RWPE1 (cell line): Measurements from ENCODE around the gene DLG3.

ENCODE experiments used
- CTCF ChIA-PET: fragments of 350-600 bp; sonication (Branson Sonifier 250); formaldehyde crosslinking; extraction: SDS; loops from one replicate; lab custom pipeline; 2021; lab: Yijun Ruan, JAX
- POLR2A ChIA-PET: fragments of 400-600 bp; formaldehyde crosslinking; extraction: SDS; loops from one replicate; lab custom pipeline; 2020; ENCODE audit warnings: antibody characterized with exemption; ENCODE audit not compliant: low non-redundant PET; lab: Yijun Ruan, JAX
- DNase-seq: peaks from one replicate; pipeline ENCODE4 v3.0.0; 2012; ENCODE audit warnings: low spot score
- H3K27ac ChIP-seq: fragments of 450-650 bp; 2 replicates; pipeline ENCODE4 v1.5.1; 2017
- CTCF ChIP-seq: fragments of 450-650 bp; conservative IDR thresholded peaks from 2 replicates; pipeline ENCODE4 v1.5.1; 2017; ENCODE audit warnings: low read depth, mild to moderate bottlenecking

DLG3 gene

GRCh38 chrX:70429759-70430158, 14.9 kb upstream of the DLG3 start:
- CTCF ChIA-PET, result interaction anchor here (0.5 kb wide), 1 partner anchor 196 kb away, joined by 4 read pairs; the partner anchor contains the start of gene AWAT1
- no peak for TF ChIP-seq CTCF
- no peak for DNase-seq
- H3K27ac ChIP-seq, result no peak overlapping the region
- POLR2A ChIA-PET, result no interaction called here

DNA sequence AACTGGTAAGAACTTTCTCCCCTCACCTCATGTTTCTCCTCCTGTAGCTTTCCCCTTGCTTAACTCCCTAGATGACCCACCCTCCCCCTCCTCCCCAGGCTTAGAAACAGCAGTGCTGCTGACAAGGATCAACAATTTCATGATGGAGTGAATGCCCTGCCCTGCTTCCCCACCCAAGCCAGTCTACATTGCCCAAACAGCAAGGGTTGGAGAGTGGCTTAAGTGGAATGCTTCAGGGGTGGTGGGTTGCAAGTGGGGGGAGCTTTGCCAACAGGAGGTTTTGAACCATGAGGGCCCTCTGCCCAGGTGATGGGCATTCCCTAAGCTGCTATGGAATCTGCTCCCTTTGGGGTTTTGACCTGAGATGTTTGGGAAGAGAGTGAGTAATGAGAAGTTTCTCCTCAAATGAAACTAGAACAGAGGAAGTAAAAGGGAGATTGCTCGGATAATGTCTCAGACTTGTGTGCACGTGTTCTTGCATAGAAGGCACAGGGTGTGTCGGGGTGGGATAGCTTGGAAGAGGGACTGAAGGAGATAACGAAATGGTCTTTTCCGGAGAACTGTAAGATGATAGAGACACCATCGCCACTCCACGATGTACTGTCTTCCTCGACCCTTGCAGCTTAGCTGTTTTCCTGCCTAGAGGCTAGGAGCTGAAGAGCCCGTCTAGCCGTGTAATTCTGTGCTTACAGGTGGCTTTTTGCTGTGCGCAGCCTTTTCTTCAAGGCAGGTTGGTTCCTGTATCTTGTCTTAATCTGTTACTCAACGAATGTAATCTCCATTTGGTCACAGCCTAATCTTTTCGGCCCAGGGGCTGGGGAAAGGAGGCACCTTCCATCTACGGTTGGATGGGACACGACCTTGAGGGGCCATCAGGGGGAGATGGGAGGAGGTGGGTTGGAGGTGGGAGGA, 11.4 kb upstream of the DLG3 start:
- CTCF ChIA-PET, result interaction anchor here (0.5 to 1.3 kb wide), 4 partner anchors 19 to 226 kb away, joined by 3 to 7 read pairs (median 4); no protein-coding TSS in a partner anchor

DNA sequence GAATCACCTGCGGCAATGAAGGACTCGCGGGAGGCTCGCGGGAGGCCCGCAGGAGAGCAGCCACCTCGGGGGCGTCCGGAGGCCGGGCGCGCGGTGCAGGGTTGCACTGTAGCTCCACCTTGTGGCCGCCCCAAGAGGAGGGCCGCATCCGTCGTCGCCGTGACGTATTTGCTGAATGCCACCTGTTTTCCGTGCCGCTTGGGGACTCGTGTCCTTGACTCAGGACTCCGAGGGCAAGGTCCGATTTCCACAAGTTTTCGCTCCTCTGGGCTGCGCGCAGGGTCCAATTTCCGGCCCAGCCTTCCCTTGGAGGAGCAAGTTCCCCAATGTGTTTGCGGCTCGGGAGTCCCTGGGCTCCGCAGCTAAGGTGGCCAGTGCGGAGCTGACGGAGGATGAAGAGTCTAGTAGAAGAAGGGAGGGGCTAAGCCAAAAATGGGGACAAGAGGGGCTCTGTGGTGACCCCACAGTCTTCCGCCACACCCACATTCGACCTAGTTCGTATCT, 10.7 kb upstream of the DLG3 start:
- H3K27ac ChIP-seq, result peak overlapping the region; percentile 73
- DNase-seq, result no peak
- TF ChIP-seq CTCF, result peak; percentile 64
- ChIA-PET CTCF (interaction anchor here (0.5 to 1.3 kb wide), 5 partner anchors 19 to 225 kb away, joined by 3 to 7 read pairs (median 3); no protein-coding TSS in a partner anchor), POLR2A (no interaction called here)

More for the DNA sequence above, 11.4 kb upstream of the DLG3 start:
- no peak for TF ChIP-seq CTCF
- POLR2A ChIA-PET, result no interaction called here
- peak overlapping the region; percentile 73 for H3K27ac ChIP-seq
- DNase-seq, result no peak

GRCh38 chrX:70434352-70434866, 10.2 kb upstream of the DLG3 start:
- POLR2A ChIA-PET, result no interaction called here
- peak overlapping the region; percentile 73 for H3K27ac ChIP-seq
- peak; percentile 90 for DNase-seq
- no peak for TF ChIP-seq CTCF
- CTCF ChIA-PET, result interaction anchor here (0.6 to 1.3 kb wide), 5 partner anchors 18 to 224 kb away, joined by 3 to 6 read pairs (median 3); no protein-coding TSS in a partner anchor

- ChIA-PET CTCF (interaction anchor here (0.6 to 1.3 kb wide), 5 partner anchors 17 to 353 kb away, joined by 3 to 6 read pairs (median 5); no protein-coding TSS in a partner anchor), POLR2A (no interaction called here)
- DNase-seq, result no peak
- peak overlapping the region; percentile 73 for H3K27ac ChIP-seq
- TF ChIP-seq CTCF, result no peak
Measured at GRCh38 chrX:70434914-70435586, 9.6 kb upstream of the DLG3 start.

DNA sequence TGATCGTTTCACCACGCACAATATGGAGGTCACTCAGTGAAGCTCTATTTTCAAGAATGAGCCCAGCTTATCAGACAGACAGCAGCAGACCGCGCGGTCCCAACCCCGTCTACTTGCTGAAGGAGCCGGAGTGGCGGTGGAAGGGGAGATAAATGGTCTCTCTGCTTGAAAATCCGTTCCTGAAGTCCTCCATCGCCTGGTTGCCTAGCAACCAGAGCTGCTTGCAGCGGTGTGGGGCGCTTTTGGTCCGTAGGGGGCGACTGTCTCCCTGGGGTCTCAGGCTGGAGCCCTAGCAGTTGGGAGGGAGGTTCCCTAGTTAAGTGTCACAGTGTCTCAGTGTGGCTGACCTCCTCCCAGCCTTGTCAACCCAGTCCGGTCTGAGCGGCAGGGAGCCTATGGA, 8.3 kb upstream of the DLG3 start:
- no peak overlapping the region for H3K27ac ChIP-seq
- no peak for DNase-seq
- ChIA-PET POLR2A (no interaction called here), CTCF (no interaction called here)
- no peak for TF ChIP-seq CTCF
